ENCODE measurements around the gene WDR35. TPM values are rescaled to one million over a fixed set of nuclear protein-coding genes. Genes with fewer than 3 reads are reported as not detected.

The WDR35 gene
- total RNA-seq, 2 experiments from 2014 or later, result 5.6 to 5.9 TPM

- Mint-ChIP-seq H3K9me3 (no peaks in the 10 kb centered on the region), H3K36me3 (ENCODE audit: low read depth) (peaks cover 14% of the 10 kb centered on the region), H3K4me3 (no peak overlapping the region), H3K4me1 (ENCODE audit: low read depth) (peaks cover 3% of the 10 kb centered on the region), H3K27ac (no peak overlapping the region), H3K27me3 (no peaks in the 10 kb centered on the region)
- ChIA-PET CTCF (no interaction called here), POLR2A (no interaction called here)
- no peak for TF ChIP-seq CTCF (IDR thresholded peaks at IDR 0.05)
- ATAC-seq (no peak), DNase-seq (no peak)
- intact Hi-C loops (cut with micrococcal nuclease), result no loop called here
Measured at GRCh38 chr2:19879120-19879519, 110.8 kb downstream of the WDR35 start.

- no peak for TF ChIP-seq CTCF (IDR thresholded peaks at IDR 0.05)
- CTCF ChIA-PET, result no interaction called here
- intact Hi-C loops (cut with micrococcal nuclease), result no loop called here
Measured at GRCh38 chr2:19878268-19879046, 111.4 kb downstream of the WDR35 start.

GRCh38 chr2:19876751-19877150, 113.2 kb downstream of the WDR35 start:
- ChIA-PET CTCF (no interaction called here), POLR2A (no interaction called here)
- Mint-ChIP-seq H3K27me3 (no peaks in the 10 kb centered on the region), H3K4me3 (no peak overlapping the region), H3K36me3 (ENCODE audit: low read depth) (peaks cover 11% of the 10 kb centered on the region), H3K4me1 (ENCODE audit: low read depth) (peaks cover 3% of the 10 kb centered on the region), H3K9me3 (no peaks in the 10 kb centered on the region), H3K27ac (peak overlapping the region; percentile 30)
- intact Hi-C loops (cut with micrococcal nuclease), result no loop called here
- ATAC-seq, result no peak
- no peak for DNase-seq
- no peak for TF ChIP-seq CTCF (IDR thresholded peaks at IDR 0.05)

More at GRCh38 chr2:19878268-19879046, 111.4 kb downstream of the WDR35 start:
- no peak for ATAC-seq
- Mint-ChIP-seq H3K4me3 (no peak overlapping the region), H3K27ac (no peak overlapping the region), H3K9me3 (no peaks in the 10 kb centered on the region), H3K4me1 (ENCODE audit: low read depth) (peaks cover 3% of the 10 kb centered on the region), H3K27me3 (no peaks in the 10 kb centered on the region), H3K36me3 (ENCODE audit: low read depth) (peaks cover 15% of the 10 kb centered on the region)
- DNase-seq, result no peak
- POLR2A ChIA-PET, result no interaction called here

- intact Hi-C loops (cut with micrococcal nuclease), result no loop called here
- Mint-ChIP-seq H3K4me1 (ENCODE audit: low read depth) (peaks cover 5% of the 10 kb centered on the region), H3K4me3 (no peak overlapping the region), H3K36me3 (ENCODE audit: low read depth) (peaks cover 11% of the 10 kb centered on the region), H3K27ac (no peak overlapping the region), H3K9me3 (no peaks in the 10 kb centered on the region), H3K27me3 (no peaks in the 10 kb centered on the region)
- DNase-seq, result no peak
- POLR2A ChIA-PET, result no interaction called here
- ATAC-seq, result no peak
- TF ChIP-seq CTCF (IDR thresholded peaks at IDR 0.05), result no peak
- CTCF ChIA-PET, result interaction anchor here (1.2 to 1.4 kb wide), 3 partner anchors 14 to 525 kb away, joined by 3 to 6 read pairs (median 3); no protein-coding TSS in a partner anchor
Measured at GRCh38 chr2:19875280-19875679, 114.6 kb downstream of the WDR35 start.

DNA sequence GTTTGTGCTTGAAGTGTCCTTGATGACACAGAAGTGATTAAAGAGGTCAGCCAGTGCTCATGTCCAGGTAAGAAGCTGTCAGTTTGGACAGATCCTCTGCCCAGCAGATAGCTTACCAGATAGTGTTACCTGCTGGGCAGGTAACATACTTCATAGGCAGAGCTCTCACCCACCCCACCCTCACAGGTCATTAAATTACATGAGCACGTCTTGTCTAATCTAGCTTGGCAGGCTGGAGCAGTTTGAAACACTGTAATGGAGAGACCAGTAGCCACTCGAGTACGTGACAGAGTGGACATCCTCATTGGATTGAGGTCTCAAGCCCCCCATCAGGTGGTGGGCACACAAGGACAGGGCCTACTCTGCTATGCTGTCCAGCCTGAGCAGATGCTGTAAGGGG, 115.2 kb downstream of the WDR35 start:
- POLR2A ChIA-PET, result no interaction called here
- intact Hi-C loops (cut with micrococcal nuclease), result no loop called here
- H3K4me1 Mint-ChIP-seq (ENCODE audit: low read depth), result peaks cover 8% of the 10 kb centered on the region
- no peak for TF ChIP-seq CTCF (IDR thresholded peaks at IDR 0.05)
- CTCF ChIA-PET, result interaction anchor here (1.2 to 1.4 kb wide), 3 partner anchors 14 to 524 kb away, joined by 3 to 6 read pairs (median 3); no protein-coding TSS in a partner anchor
- H3K9me3 Mint-ChIP-seq, result no peaks in the 10 kb centered on the region
- ATAC-seq (no peak), DNase-seq (no peak)
- peaks cover 9% of the 10 kb centered on the region for H3K36me3 Mint-ChIP-seq (ENCODE audit: low read depth)
- H3K27ac Mint-ChIP-seq, result no peak overlapping the region
- H3K27me3 Mint-ChIP-seq, result no peaks in the 10 kb centered on the region
- no peak overlapping the region for H3K4me3 Mint-ChIP-seq

All from activated CD8-positive, alpha-beta T cell treated with anti-CD3 and anti-CD28 coated beads for 36 hours (primary cell).